ENCODE data around the gene NAGA.

GRCh38 chr22:42091455-42091782, 20.8 kb upstream of the NAGA start:
- TF ChIP-seq POLR2A (IDR thresholded peaks at IDR 0.05): no peak
- TF ChIP-seq CTCF (IDR thresholded peaks at IDR 0.05): no peak
